ENCODE data around the gene C11orf71.

DNA sequence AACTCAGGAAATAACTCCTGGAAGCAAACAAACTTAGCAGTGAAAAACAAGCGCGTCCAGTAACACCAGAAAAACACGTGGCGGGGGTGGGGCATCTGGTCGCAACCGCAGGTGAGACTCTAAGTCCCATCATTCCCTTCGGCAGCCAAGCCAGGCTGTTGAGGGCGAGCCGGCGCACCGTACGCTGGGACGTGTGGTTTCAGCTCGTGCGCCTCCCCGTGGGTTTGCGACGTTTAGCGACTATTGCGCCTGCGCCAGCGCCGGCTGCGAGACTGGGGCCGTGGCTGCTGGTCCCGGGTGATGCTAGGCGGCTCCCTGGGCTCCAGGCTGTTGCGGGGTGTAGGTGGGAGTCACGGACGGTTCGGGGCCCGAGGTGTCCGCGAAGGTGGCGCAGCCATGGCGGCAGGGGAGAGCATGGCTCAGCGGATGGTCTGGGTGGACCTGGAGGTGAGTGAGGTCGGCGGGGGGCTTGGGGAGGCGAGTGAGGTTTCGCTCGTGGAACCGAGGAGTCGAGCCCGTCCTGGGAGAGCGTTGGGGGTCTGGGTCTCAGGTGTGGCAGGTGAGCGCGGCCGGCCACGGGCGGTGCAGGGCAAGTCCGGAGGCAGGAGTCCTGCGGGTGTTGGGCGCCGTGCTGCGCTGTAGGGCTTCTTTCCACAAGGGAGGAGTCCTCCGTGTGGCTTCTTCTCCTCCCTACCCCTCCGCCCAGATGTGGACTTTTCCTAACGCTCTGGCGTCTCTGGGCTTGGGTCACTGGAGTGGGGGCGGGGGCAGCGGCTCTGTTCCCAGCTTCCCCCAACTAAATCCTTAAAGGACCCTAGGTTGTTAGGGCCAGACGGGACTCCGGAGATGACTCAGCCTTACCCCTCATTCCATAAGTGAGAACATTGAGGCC is 39.2 kb upstream of the C11orf71 start, which contains the start of gene REXO2:
- TF ChIP-seq POLR2A (IDR thresholded peaks at IDR 0.05) = peak; percentile 49
- TF ChIP-seq, protein P1, sequence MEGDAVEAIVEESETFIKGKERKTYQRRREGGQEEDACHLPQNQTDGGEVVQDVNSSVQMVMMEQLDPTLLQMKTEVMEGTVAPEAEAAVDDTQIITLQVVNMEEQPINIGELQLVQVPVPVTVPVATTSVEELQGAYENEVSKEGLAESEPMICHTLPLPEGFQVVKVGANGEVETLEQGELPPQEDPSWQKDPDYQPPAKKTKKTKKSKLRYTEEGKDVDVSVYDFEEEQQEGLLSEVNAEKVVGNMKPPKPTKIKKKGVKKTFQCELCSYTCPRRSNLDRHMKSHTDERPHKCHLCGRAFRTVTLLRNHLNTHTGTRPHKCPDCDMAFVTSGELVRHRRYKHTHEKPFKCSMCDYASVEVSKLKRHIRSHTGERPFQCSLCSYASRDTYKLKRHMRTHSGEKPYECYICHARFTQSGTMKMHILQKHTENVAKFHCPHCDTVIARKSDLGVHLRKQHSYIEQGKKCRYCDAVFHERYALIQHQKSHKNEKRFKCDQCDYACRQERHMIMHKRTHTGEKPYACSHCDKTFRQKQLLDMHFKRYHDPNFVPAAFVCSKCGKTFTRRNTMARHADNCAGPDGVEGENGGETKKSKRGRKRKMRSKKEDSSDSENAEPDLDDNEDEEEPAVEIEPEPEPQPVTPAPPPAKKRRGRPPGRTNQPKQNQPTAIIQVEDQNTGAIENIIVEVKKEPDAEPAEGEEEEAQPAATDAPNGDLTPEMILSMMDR (IDR thresholded peaks at IDR 0.05) = peak in 2 of 3 donors; percentile 22 to 28
